Mammary epithelial cell (primary cell): Measurements from ENCODE around the gene MARCHF9.

ENCODE experiments used
- EZH2 ChIP-seq: IDR thresholded peaks from 2 replicates; pipeline ENCODE4 v1.6.1; 2012; ENCODE audit warnings: low read length, inconsistent platforms, borderline replicate concordance
- TF ChIP-seq, protein P1 (sequence below), 2 donors: IDR thresholded peaks in 1 of 2; conservative IDR thresholded peaks in 1 of 2; 2 replicates each; pipeline ENCODE4 v1.5.1; 2011 to 2012; ENCODE audit warnings: inconsistent platforms in 2 of 2, low read length in 2 of 2, mild to moderate bottlenecking in 2 of 2, control low read depth in 1 of 2, low read depth in 1 of 2; ENCODE audit not compliant: insufficient read depth in 1 of 2; ENCODE audit errors: extremely low read depth in 1 of 2

DNA sequence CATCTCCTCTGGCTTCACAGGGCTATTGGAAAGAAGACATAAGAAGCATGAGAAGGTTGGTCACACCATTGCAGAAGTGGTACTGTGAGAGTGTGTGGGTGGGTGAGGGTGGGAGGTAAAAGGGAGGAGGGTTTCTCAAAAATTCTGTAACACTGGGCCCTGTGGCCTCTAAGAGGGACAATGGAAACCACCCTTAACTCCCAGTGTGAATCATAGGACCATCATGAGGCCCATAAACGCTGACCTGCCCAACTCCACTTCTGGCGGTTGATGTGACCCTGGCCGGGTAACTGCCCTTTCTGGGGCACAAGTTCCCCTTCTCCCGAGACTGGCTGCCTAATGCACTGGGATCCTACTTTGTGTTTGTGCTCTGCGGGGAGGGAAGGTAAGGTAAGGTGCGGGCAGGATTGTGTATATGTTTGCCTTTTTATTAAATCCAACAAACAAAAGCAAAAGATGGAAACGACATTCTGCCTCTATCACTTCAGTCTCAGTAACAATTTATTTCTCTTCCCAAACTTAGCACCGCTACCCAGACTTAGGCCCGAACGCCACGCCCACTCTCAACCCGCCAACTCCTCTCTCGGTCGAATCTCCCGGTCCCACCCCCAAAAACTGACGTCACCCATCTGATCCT is 16.5 kb downstream of the MARCHF9 start:
- TF ChIP-seq, protein P1, sequence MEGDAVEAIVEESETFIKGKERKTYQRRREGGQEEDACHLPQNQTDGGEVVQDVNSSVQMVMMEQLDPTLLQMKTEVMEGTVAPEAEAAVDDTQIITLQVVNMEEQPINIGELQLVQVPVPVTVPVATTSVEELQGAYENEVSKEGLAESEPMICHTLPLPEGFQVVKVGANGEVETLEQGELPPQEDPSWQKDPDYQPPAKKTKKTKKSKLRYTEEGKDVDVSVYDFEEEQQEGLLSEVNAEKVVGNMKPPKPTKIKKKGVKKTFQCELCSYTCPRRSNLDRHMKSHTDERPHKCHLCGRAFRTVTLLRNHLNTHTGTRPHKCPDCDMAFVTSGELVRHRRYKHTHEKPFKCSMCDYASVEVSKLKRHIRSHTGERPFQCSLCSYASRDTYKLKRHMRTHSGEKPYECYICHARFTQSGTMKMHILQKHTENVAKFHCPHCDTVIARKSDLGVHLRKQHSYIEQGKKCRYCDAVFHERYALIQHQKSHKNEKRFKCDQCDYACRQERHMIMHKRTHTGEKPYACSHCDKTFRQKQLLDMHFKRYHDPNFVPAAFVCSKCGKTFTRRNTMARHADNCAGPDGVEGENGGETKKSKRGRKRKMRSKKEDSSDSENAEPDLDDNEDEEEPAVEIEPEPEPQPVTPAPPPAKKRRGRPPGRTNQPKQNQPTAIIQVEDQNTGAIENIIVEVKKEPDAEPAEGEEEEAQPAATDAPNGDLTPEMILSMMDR (conservative IDR thresholded peaks at IDR 0.05 in 1 of 2, IDR thresholded peaks at IDR 0.05 in 1 of 2; ENCODE audit: extremely low read depth in 1 of 2, insufficient read depth in 1 of 2, low read depth in 1 of 2, low read length in 2 of 2) = no peak
- no peak for TF ChIP-seq EZH2
